OCI-LY1 (cell line): ENCODE measurements around the gene NPM1.

ENCODE experiments used
- H2AFZ ChIP-seq: fragments of 200-600 bp; sonication (generic), shearing (Covaris generic); 2 replicates; pipeline ENCODE4 v1.6.0; 2014; ENCODE audit warnings: antibody characterized with exemption, mild to moderate bottlenecking, low read length
- H3F3A ChIP-seq: fragments of 200-600 bp; sonication (generic), shearing (Covaris generic); 2 replicates; pipeline ENCODE4 v1.6.0; 2014; ENCODE audit warnings: mild to moderate bottlenecking, antibody characterized with exemption, low read length, moderate library complexity; ENCODE audit not compliant: insufficient read depth
- H3K27ac ChIP-seq: fragments of 200-600 bp; sonication (generic); 2 replicates; pipeline ENCODE4 v1.5.1; 2014; ENCODE audit warnings: low read length, mixed run types, mild to moderate bottlenecking, low read depth; ENCODE audit not compliant: poor library complexity, severe bottlenecking
- H3K27me3 ChIP-seq: fragments of 200-600 bp; sonication (generic); 2 replicates; pipeline ENCODE4 v1.6.0; 2014; ENCODE audit warnings: antibody characterized with exemption, mild to moderate bottlenecking, low read length, moderate library complexity; ENCODE audit not compliant: insufficient read depth
- H3K36me3 ChIP-seq: fragments of 200-600 bp; sonication (generic); 2 replicates; pipeline ENCODE4 v1.6.1; 2014; ENCODE audit warnings: mild to moderate bottlenecking, antibody characterized with exemption, low read length, moderate library complexity, mixed read lengths; ENCODE audit not compliant: insufficient read depth
- H3K4me1 ChIP-seq: fragments of 200-600 bp; sonication (generic); 2 replicates; pipeline ENCODE4 v1.5.1; 2014; ENCODE audit warnings: mild to moderate bottlenecking, low read length, moderate library complexity; ENCODE audit not compliant: insufficient read depth, severe bottlenecking
- H3K4me2 ChIP-seq: fragments of 200-600 bp; sonication (generic), shearing (Covaris generic); 2 replicates; pipeline ENCODE4 v1.6.1; 2014; ENCODE audit warnings: low read length
- H3K4me3 ChIP-seq: fragments of 200-600 bp; sonication (generic); 2 replicates; pipeline ENCODE4 v1.5.1; 2014; ENCODE audit warnings: low read length, low read depth, mild to moderate bottlenecking, mixed read lengths; ENCODE audit not compliant: poor library complexity, severe bottlenecking
- H3K79me2 ChIP-seq: fragments of 200-600 bp; shearing (Covaris generic); 2 replicates; pipeline ENCODE4 v1.6.1; 2016; ENCODE audit warnings: mixed run types, low read length, mixed read lengths; ENCODE audit not compliant: insufficient read depth
- H3K9ac ChIP-seq: fragments of 200-600 bp; sonication (generic), shearing (Covaris generic); 2 replicates; pipeline ENCODE4 v1.6.1; 2014; ENCODE audit warnings: mild to moderate bottlenecking, low read length, mixed read lengths
- H3K9me2 ChIP-seq: fragments of 200-600 bp; sonication (generic), shearing (Covaris generic); 2 replicates; pipeline ENCODE4 v1.6.1; 2014; ENCODE audit warnings: low read depth, mild to moderate bottlenecking, low read length, mixed read lengths
- H3K9me3 ChIP-seq: fragments of 200-600 bp; shearing (Covaris generic); 2 replicates; pipeline ENCODE4 v1.6.1; 2014; ENCODE audit warnings: low read length, mixed read lengths
- H4K20me1 ChIP-seq: fragments of 200-600 bp; sonication (generic), shearing (Covaris generic); 2 replicates; pipeline ENCODE4 v1.6.0; 2016; ENCODE audit warnings: mild to moderate bottlenecking, low read length; ENCODE audit not compliant: insufficient read depth
- EZH2 ChIP-seq: fragments of 200-600 bp; sonication (generic), shearing (Covaris generic); IDR thresholded peaks from 2 replicates; pipeline ENCODE4 v1.8.0; 2017; ENCODE audit warnings: borderline replicate concordance, mixed run types, mild to moderate bottlenecking, antibody characterized with exemption, low read length, moderate library complexity, mixed read lengths
- TF ChIP-seq, protein P1 (sequence below): fragments of 200-600 bp; sonication (generic), shearing (Covaris generic); IDR thresholded peaks from 2 replicates; pipeline ENCODE4 v1.5.1; 2017; ENCODE audit warnings: mild to moderate bottlenecking, antibody characterized with exemption, low read length, moderate library complexity, mixed read lengths

NPM1 gene

DNA sequence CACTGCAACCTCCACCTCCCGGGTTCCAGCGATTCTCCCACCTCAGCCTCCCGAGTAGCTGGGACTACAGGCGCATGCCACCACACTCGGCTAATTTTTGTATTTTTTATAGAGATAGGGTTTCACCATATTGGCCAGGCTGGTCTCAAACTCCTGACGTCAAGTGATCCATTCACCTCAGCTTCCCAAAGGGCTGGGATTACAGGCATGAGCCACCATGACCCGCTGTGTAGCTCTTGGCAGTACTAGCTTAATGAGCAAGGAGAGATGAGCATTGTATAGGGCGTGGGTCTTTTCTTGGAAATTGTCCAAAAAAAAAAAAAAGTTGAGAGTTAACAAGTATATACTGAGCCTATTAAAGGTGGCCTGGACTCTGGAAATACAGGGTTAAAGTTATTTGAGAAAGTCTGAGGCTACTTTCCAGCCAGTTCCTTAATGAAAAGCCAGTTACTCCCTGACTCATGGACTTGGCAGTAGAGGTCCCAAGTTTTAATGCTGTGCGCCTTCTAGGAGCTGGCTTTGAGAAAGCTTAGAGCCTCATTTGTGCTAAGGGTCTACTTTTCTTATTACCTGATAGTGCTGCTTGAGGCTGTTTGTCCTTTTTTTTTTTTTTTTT lies 27.6 kb downstream of the NPM1 start:
- H3K4me3 ChIP-seq: no peak overlapping the region
- no peaks in the 10 kb centered on the region for H3K27me3 ChIP-seq
- H3K9me2 ChIP-seq: no peaks in the 10 kb centered on the region
- peaks cover 4% of the 10 kb centered on the region; the same call in 1 of the 2 replicates for H3F3A ChIP-seq
- H3K27ac ChIP-seq: no peak overlapping the region
- TF ChIP-seq, protein P1, sequence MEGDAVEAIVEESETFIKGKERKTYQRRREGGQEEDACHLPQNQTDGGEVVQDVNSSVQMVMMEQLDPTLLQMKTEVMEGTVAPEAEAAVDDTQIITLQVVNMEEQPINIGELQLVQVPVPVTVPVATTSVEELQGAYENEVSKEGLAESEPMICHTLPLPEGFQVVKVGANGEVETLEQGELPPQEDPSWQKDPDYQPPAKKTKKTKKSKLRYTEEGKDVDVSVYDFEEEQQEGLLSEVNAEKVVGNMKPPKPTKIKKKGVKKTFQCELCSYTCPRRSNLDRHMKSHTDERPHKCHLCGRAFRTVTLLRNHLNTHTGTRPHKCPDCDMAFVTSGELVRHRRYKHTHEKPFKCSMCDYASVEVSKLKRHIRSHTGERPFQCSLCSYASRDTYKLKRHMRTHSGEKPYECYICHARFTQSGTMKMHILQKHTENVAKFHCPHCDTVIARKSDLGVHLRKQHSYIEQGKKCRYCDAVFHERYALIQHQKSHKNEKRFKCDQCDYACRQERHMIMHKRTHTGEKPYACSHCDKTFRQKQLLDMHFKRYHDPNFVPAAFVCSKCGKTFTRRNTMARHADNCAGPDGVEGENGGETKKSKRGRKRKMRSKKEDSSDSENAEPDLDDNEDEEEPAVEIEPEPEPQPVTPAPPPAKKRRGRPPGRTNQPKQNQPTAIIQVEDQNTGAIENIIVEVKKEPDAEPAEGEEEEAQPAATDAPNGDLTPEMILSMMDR: no peak
- no peak for TF ChIP-seq EZH2
- no peaks in the 10 kb centered on the region for H3K79me2 ChIP-seq
- H3K36me3 ChIP-seq: peaks cover 33% of the 10 kb centered on the region
- 0 out of 2 replicates have a peak, but pooled peaks cover 2% of the 10 kb centered on the region for H4K20me1 ChIP-seq
- no peak overlapping the region for H3K4me2 ChIP-seq
- no peak overlapping the region for H3K9ac ChIP-seq
- no peak overlapping the region for H2AFZ ChIP-seq
- H3K4me1 ChIP-seq: peaks cover 9% of the 10 kb centered on the region
- H3K9me3 ChIP-seq: no peaks in the 10 kb centered on the region

DNA sequence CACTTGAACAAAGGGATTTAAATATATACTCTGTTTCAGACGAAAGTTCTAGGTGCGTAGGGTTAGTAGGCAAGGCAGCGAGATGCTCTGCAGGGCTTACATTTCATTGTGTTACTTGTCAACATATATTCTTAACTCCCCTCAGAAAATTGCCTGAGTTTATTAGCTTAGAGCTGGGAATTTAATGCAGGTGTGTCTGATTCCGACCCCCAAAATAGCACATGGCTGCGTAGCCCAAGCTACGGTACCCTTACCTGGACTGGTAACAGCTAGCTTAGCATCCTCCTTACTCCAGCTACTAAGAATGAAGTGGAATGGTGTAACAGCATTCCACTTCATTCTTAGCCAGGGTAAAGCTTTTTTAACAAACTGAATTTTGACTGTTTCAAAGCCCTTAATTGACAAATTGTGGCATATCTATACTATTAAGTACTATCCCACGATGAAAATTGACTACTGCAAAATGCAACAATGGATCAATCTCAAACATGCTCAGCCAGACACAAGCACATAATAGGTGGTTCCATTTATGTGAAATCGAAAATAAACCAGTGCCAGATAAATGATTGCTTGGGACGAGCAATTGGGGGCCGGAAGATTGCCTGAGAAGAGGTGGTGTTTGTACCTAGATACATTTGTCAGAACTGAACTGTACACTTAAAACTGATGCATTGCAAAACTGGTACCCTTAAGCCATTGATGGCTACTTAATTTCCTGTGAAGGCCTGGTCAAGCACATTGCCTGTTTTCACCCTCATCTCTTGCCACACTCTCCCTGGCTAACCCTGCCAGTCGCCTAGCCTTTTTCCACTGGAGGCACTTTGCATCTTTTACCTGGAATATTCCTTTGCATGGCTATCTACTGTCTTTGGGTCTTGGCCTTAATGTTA lies 28.8 kb downstream of the NPM1 start:
- Histone ChIP-seq H3K4me2 (no peak overlapping the region), H3K9me3 (no peaks in the 10 kb centered on the region), H3K9ac (no peak overlapping the region), H3K36me3 (peaks cover 21% of the 10 kb centered on the region), H3F3A (0 out of 2 replicates have a peak, but pooled peaks cover 3% of the 10 kb centered on the region), H4K20me1 (0 out of 2 replicates have a peak, but pooled peaks cover 2% of the 10 kb centered on the region), H3K27me3 (no peaks in the 10 kb centered on the region), H2AFZ (no peak overlapping the region), H3K9me2 (no peaks in the 10 kb centered on the region), H3K4me1 (peaks cover 9% of the 10 kb centered on the region), H3K4me3 (no peak overlapping the region), H3K79me2 (no peaks in the 10 kb centered on the region), H3K27ac (no peak overlapping the region)
- TF ChIP-seq EZH2: no peak
- TF ChIP-seq, protein P1: no peak

- Histone ChIP-seq H3K27ac (no peak overlapping the region), H3K9ac (peak overlapping the region; percentile 27; the same call in 1 of the 2 replicates), H2AFZ (no peak overlapping the region)
Observed at GRCh38 chr5:171418316-171418981, 30.8 kb downstream of the NPM1 start.

More at GRCh38 chr5:171418316-171418981, 30.8 kb downstream of the NPM1 start:
- H3K9me3 ChIP-seq: no peaks in the 10 kb centered on the region
- H3K4me2 ChIP-seq: peak overlapping the region; percentile 95
- peaks cover 2% of the 10 kb centered on the region; the same call in 1 of the 2 replicates for H3K36me3 ChIP-seq
- H3K79me2 ChIP-seq: no peaks in the 10 kb centered on the region
- TF ChIP-seq EZH2: no peak
- TF ChIP-seq, protein P1: peak; percentile 87
- peak overlapping the region; percentile 60 for H3K4me3 ChIP-seq
- no peaks in the 10 kb centered on the region for H4K20me1 ChIP-seq
- peaks cover 9% of the 10 kb centered on the region for H3K4me1 ChIP-seq
- H3K27me3 ChIP-seq: no peaks in the 10 kb centered on the region
- no peaks in the 10 kb centered on the region for H3K9me2 ChIP-seq
- 0 out of 2 replicates have a peak, but pooled peaks cover 3% of the 10 kb centered on the region for H3F3A ChIP-seq
